GM20431 (cell line): ENCODE data around the gene NCK1.

Experiments used
- in situ Hi-C: fragments of 300-500 bp; cut with MseI, MboI; formaldehyde crosslinking; loops from one replicate; pipeline ENCODE4 v1.15.0; 2020; ENCODE audit warnings: low sequenced_read_pairs; ENCODE audit not compliant: unreplicated experiment

The NCK1 gene

DNA sequence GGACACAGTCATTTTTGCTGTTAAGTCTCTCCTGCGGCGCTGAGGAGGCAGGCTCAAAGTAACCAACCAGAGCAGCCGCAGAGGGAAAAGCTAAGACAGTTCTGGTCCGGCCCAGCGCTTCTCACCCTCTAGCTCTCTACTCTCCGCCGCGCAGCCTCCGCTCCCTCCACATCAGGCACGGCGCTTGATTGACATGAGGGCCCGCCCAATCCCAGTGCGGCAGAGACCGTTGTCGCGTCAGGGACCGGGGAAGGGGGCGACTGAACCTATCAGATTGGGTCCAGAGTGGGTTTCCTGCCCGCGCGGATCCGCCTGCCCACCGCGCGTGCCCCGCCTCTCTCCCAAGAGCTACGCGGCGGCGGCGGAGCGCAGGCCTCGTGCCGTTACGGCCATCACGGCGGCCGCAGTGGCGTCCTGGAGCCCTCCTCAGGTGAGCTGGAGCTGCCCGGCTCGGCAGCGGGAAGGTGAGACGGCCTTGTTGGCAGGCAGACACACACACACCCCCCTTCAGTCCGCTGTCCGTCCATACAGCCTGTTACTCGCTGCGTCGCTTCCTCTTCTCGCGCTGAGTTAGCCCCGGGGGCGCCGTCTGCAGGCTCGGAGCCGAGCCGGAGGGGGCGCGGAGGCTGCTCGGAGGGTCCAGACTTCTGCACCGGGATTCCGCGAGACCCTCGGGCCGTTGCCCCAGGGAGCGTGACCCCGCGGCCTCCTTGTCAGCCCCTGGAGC lies at the start of gene NCK1:
Gene NCK1 (plus strand): TSS at position 319 of the 727 bp plus-strand sequence. CDS start 65,794 bp downstream, outside the sequence.
- in situ Hi-C loops = no loop called here

DNA sequence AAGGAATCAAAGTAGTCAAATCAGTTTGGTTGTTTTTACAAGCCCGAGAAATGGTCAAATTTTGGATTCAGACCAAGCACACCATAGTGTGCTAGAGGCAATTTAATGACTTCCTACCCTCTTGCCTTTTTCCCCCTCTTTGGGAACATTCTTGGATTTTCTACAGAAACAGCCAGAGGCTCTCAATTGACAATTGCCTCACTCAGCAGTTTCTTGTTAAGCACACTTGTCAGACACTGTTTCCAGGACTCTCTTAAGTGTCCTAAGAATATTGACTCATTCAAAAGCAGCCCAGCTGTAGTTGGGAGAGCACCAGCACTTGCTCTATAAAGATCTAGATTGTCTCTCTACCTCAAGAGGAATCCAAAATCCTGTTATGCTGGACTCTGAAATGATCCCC lies 44.6 kb upstream of the NCK1 start:
- in situ Hi-C loops = no loop called here

GRCh38 chr3:136818191-136818768 lies 43.7 kb upstream of the NCK1 start:
- in situ Hi-C loops = no loop called here

GRCh38 chr3:136818769-136819391 lies 43.1 kb upstream of the NCK1 start, which contains the start of gene SLC35G2:
Gene SLC35G2 (plus strand): TSS chr3:136819126. CDS start chr3:136854461, 35,335 bp downstream.
- in situ Hi-C loops = no loop called here

DNA sequence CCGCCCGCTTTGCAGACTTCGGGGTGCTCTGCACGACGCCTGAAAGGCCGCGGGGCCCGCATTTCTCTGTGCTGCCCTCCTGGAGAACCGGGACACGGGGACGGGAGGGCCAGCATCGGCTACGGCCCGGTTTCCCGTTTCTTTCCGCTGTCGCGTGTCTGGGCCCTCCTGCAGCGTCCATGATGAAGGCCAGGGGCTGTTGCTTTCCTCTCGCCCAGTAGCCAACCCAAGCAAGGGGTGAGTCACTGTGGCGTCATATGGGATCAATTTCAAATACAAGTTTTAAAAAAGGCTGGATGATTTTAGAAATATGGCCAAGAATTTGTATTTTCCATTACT lies 42.6 kb upstream of the NCK1 start:
- in situ Hi-C loops = no loop called here

GRCh38 chr3:136819731-136820679 lies 42.0 kb upstream of the NCK1 start:
- in situ Hi-C loops = no loop called here

- in situ Hi-C loops = no loop called here
Observed at GRCh38 chr3:136831461-136831860, 30.5 kb upstream of the NCK1 start.

DNA sequence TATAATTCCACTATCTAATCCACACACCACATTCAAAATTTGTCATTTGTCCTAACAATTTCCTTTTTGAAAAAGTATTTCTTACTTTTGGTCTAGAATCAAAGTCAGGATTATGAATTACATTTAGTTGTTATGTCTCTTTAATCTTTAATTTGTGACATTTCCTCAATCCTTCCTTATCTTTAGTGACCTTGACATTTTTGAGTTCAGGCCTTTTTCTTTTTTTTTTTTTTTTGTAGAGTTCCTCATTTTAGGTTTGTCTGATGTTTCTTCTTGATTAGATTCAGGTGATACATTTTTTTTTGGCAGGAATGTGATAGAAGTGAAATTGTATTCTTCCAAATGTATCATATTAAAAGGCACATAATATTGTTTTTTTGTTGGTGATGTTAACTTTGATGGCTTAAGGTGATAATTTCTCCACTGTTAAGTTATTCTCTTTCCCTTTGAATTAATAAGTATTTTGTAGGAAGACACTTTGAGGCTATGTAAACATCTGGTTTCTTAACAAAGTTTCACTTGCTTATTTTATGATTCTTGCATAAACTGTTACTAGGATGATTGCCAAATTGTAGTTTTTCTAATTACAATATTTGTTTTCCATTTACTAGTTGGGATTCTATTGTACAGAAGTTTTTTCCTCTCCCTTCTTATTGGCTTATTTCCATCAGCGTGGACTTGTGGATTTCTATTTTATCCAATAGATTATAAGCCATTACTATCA lies 26.8 kb upstream of the NCK1 start:
- in situ Hi-C loops = no loop called here

GRCh38 chr3:136835813-136836510 lies 26.0 kb upstream of the NCK1 start:
- in situ Hi-C loops = no loop called here

GRCh38 chr3:136836511-136837156 lies 25.4 kb upstream of the NCK1 start:
- in situ Hi-C loops = no loop called here

- in situ Hi-C loops = no loop called here
Observed at GRCh38 chr3:136838641-136839555, 23.1 kb upstream of the NCK1 start.

GRCh38 chr3:136839556-136839931 lies 22.5 kb upstream of the NCK1 start:
- in situ Hi-C loops = no loop called here

GRCh38 chr3:136840252-136840651 lies 21.8 kb upstream of the NCK1 start:
- in situ Hi-C loops = no loop called here

DNA sequence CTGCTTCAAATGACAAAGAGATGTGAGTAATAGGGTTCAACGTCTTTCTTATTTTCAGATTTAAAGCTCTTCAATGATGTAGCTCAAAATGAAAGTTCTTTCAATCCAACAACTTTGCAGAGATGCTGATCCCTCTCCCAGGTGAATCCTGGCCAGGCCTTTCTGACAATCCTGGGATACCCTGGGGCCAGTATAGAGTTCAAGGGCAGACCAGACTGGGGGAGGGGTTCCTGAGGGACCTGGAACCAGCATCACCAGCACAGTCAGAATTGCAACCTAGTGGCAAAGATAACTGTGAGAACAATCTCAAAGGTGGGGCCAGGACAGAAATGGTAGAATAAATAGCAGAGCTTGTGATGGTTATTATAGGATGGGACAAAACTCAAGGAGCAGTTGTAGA lies 19.7 kb upstream of the NCK1 start:
- in situ Hi-C loops = no loop called here

GRCh38 chr3:136844724-136845123 lies 17.3 kb upstream of the NCK1 start:
- in situ Hi-C loops = no loop called here

GRCh38 chr3:136852180-136852579 lies 9.8 kb upstream of the NCK1 start:
- in situ Hi-C loops = no loop called here

DNA sequence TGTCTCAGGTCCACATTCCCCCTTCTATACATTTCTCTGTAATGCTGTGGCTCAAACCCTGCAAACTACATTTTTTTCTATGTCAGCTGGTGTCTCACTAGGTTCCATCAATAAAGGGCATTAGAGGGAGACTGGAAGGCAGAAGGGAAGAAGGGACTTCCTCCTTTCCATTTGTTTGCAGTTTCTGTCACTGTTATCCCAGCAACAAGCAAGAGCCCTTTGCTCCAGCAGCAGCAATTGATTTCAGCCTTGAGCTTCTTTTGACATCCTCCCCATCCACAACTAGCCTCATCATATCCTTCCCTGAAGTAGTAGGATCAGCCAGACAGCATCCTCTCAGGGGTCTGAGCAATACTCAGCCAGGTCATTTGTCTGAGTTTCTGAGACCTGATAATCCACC lies 5.3 kb upstream of the NCK1 start:
- in situ Hi-C loops = no loop called here

DNA sequence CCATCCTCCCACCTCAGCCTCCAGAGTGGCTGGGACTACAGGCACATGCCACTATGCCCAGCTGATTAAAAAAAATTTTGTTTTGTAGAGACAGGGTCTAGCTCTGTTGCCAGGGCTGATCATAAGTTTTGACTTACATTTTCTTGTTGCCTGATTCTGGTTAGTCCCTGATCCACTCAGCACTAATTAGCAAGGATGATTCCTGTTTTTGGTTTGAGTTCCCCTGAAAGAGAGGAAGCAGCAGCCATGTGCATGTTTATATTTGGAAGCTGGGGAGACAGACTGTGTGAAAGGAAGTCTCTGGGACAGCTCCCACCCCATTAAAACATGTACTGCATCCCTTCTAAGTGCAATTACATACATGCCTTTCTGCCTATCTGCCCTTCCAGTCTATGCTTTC lies 3.6 kb upstream of the NCK1 start:
- in situ Hi-C loops = no loop called here
